Inflammatory macrophage treated with lipopolysaccharide for 1 hour (primary cell): ENCODE results near the gene ARNT2.

Source experiments
- DNase-seq, 2 donors: peaks; one replicate each; pipeline ENCODE4 v3.0.0-alpha.2; 2020 to 2022

ARNT2 gene

GRCh38 chr15:80442728-80443403 is 38.7 kb downstream of the ARNT2 start:
- DNase-seq, result no peak

DNA sequence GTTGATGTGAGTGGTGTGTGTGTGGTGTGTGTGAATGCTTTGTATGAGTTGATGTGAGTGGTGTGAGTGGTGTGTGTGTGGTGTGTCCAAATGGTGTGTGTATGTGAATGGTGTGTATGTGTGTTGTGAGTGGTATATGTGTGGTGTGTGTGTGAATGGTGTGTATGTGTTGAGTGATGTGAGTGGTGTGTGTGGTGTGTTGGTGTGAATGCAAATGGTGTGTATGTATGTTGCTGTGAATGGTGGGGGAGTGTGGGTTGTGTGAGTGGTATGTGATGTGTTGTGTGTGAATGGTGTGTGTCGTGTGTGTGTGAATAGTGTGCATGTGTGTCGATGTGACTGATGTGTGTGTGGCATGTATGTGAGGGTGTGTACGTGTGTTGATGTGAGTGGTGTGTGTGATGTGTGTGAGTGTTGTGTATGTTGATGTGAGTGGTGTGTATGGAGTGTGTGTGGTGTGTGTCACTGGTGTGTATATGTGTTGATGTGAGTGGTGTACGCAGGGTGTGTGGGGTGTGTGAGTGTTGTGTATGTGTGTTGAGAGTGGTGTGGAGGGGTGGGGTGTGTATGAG is 40.6 kb downstream of the ARNT2 start:
- DNase-seq, result no peak

DNA sequence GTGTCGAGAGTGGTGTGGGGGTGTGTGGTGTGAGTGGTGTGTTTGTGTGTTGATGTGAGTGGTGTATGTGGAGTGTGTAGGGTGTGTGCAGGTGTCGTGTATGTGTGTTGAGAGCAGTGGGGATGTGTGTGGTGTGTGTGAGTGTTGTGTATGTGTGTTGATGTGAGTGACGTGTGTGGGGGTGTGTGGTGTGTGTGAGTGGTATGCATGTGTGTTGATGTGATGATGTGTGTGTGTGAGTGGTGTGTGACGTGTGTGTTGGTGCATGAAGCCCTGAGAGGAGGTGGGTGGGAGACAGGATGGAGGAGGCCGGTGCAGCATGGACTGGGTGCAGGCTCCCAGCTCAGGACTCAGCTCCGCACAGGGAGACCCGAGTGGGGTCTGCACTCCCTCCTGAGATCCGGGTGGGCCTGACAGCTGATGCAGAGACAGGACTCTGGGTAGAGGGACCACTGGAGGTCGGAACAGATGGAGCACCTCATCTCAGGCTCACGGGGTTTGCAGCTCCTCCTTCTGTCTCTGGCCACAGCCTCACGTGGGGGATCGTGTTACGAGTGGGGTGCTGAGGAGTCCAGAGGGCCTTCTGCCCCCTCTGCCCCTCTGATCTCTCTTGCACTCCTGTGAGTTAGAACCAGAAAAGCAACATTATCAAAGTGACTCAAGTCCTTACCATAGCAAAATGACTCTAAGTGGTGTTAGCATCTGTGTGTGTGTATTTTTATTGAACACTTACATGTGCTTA is 41.3 kb downstream of the ARNT2 start:
- DNase-seq, result no peak

DNA sequence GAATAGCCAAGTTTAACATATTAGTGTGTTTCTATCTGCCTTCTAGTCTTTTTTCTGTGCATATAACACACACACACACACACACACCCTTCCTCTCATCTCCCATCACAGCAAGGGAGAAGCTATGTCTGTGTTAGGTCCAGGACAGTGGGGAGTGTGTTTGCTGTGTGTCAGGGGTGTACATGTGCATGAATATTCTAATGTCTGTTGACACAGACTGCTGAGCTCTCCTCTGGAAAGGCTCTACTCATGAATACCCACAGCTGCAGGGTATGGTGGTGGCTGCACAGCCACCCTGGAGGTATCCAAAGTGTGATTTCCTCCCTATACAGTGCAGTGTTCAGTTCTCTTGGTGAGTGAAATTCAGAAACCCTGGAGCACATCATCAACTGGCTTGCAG is 42.9 kb downstream of the ARNT2 start:
- no peak for DNase-seq

GRCh38 chr15:80449825-80450224 is 45.6 kb downstream of the ARNT2 start:
- no peak for DNase-seq

DNA sequence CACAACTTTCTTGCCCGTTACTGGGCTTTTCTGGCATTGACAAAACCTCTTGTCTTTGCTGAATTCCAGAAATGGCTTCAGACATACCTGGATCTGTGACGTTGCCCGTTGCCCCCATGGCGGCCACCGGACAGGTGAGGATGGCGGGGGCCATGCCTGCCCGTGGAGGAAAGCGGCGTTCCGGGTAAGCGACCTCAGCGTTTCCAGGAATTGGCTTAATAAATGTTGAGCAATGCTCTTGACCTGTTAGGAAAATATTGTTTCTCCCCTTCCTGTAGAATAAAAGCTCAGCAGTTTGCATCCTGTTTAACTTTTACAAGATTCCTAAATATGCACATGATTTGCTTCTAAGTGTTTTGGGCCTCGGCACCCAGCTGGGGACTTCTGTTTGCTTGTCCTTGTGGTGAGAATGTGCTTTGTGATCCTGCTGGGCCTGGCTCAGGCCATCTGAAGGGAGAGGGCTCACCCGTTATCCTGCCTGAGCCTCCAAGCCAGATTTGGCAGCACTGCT is 46.7 kb downstream of the ARNT2 start:
- DNase-seq, result no peak

GRCh38 chr15:80452166-80452565 is 48.0 kb downstream of the ARNT2 start:
- DNase-seq, result no peak

GRCh38 chr15:80455051-80455648 is 51.0 kb downstream of the ARNT2 start:
- no peak for DNase-seq

- DNase-seq, result peak; percentile 53 to 83
Measured at GRCh38 chr15:80455668-80456442, 51.7 kb downstream of the ARNT2 start.

- DNase-seq, result no peak
Measured at GRCh38 chr15:80456517-80457492, 52.6 kb downstream of the ARNT2 start.

DNA sequence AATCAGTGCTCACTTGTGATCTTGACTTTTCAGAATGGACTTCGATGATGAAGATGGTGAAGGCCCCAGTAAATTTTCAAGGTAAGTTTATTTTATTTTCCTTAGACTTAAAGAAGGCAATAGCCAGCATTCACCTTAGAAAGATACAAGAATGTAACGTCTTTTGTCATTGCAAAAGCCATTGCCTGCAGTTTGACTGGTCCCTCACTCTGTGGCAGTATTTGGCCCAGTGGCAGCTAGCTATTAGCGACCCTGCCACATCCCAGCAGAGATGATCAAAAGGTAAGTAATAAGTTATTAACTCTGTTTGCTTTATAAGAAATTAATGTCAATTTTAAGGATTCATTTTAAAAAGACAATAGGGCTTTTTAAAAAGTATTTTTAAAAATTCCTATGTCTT is 53.7 kb downstream of the ARNT2 start:
- DNase-seq, result no peak

DNA sequence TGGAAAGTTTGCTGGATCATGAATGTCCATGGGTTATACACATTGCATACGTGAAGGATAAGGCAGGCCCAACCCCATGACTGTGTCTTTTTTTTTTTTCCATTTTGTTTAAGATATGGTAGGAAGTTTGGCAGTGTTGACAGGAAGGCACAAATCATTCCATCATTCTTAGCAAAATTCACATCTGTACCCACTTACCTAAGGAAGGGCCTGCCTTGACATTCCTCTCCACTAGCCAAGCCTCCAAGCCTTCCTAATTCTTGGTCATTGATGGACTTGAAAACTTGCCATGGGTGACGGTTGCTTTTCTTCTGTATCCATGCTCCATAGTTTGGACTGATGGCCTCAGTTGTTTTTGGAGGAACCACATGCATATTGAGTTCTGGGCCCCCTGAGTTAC is 54.4 kb downstream of the ARNT2 start:
- DNase-seq, result no peak

DNA sequence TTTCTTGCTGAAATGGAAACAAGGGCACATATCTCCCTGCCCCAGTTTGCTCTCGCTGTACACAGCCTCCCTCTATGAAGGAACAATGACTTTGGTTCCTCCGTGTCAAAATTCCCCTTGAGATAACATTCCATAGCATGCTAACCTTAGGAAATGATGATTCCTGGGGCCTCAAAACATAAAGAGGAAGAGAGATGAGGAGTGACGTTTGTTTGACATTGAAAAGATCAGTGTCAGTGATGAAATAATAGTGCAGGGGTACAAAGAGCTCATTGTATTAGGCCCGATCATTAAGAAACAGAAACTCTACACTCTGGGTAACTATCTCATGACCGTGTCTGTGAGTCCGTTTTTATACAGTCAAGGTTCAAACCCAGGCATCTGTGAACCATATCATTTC is 55.2 kb downstream of the ARNT2 start:
- DNase-seq, result no peak

DNA sequence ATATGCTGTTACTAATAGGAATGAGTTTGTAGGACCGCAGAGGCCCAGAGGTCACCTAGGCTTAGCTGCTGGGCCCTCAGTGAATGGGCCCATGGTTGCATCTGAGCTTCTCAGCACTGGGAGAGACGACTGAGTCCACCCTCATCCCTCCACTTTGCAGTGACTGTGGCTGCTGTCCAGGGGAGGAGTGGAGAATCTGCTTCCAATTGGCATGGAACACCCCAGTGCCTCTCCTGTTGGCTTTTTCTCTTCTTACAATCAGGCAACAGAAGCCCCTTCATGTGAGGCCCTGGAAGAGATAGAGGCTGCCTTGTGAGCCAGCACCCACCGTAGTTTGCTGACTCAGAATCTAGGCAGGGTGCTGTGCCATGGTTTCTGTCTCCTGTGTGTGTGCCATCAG is 55.6 kb downstream of the ARNT2 start:
- DNase-seq, result no peak

GRCh38 chr15:80461356-80462095 is 57.3 kb downstream of the ARNT2 start:
- DNase-seq, result peak; percentile 62 to 69

GRCh38 chr15:80462111-80462510 is 57.9 kb downstream of the ARNT2 start:
- no peak for DNase-seq

DNA sequence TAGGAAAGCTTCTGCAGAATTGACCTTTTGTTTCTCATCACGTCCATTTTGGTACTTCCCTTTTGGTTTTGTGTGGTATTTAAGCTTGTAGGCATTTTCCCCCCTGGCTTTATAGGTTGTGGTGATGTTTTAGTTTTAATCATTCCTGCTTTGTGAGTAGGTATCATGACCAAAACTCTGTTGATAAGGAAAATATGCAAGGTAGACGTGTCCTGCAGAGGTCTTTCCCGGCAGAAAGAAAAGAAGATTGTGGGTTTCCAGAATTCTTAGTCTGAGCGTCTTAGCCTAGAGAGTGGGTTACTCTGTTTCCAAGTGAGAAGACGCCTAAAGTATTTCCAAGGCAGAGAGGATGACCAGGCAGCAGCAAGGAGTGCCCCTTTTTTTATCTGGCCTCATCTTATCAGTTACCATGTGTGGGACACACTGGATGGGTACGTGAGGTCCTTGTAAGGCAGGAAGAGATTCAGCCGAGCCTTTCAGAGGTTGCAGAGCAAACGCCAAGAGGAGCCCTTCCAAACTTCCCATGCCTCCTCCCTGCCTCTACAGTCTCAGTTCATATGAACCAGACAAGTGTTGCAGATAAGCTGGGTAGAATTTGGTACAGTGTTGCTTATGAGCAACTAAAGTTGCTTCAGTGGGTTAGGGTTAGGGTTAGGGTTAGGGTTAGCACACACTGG is 58.8 kb downstream of the ARNT2 start:
- no peak for DNase-seq

DNA sequence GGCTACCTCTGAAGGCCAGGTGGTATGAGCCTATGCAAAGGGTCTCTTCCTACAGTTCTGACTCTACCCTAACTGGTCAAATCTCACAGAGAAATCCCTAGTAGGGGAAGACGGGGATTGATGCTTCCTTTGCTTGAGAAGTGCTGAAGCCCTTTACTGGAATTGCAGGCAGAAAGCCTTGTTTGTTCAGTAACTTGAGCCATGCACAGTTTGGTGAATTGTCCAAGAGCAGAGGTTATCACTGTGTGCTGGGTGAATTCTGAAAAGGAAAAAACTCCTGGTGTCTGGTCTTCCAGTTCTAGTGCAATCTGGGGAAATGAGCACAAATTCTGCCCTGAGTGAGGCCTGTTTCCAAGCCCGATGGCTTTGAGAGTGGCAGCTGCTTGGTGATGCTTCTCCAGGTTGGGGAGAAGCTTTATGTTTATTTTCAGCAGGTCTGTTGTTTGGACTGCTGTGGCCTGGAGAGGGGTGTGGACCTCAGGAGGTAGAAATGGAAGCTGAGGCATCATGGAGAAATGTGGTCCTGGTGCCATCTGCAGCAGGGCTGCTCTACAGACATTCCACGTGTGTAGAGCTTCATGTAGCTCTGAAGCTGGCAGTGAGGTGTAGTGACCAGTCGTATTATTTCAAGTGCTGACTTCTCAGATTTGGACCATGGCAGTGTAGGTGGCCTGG is 60.9 kb downstream of the ARNT2 start:
- no peak for DNase-seq

- DNase-seq, result no peak
Measured at GRCh38 chr15:80465626-80466005, 61.4 kb downstream of the ARNT2 start.

- no peak for DNase-seq
Measured at GRCh38 chr15:80466543-80466942, 62.4 kb downstream of the ARNT2 start.
